GM21576 (cell line): ENCODE results near the gene TOR1AIP1.

Experiments
- ATAC-seq: cut with Tn5 transposase; IDR thresholded peaks from one replicate; pipeline ENCODE4 v1.9.1; 2021; ENCODE audit warnings: mild to moderate bottlenecking, moderate library complexity; ENCODE audit not compliant: unreplicated experiment

TOR1AIP1 gene

GRCh38 chr1:179881642-179882252 is 338 bp upstream of the TOR1AIP1 start:
- ATAC-seq, result peak; percentile 0

DNA sequence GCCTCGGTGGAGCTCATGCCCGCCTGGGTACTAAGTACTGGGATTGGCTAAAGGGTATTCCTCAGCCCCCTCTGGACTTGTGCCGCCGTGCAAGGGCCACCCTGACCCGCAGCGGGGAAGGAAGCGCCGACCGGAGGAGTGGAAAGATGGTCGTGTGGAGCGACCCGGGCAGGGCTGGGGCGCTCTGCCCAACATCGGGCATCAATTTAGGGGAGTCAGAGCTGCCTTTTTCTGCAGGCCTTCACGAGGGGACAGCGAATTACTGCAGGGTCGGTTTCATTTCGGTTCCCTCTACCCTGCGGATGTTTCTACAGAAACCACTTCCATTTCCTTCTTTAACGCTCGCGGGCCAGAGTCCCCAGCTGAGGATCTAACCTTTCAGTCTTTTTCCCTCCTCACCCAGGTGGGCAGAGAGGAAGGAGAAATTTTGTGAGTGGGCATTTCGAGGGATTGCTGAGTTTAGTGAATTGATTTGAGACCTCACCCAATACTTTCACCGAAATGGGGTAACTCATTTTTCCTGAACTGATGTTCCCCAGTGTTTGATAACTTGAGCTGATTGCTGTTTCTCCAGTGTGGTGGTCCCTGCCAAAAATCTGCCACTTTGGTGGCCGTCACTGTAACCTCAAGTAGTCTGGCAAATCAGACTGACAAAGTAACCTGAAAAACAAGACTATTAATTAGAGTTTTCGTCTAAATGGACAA is 1.1 kb downstream of the TOR1AIP1 start:
- ATAC-seq, result peak; percentile 23

DNA sequence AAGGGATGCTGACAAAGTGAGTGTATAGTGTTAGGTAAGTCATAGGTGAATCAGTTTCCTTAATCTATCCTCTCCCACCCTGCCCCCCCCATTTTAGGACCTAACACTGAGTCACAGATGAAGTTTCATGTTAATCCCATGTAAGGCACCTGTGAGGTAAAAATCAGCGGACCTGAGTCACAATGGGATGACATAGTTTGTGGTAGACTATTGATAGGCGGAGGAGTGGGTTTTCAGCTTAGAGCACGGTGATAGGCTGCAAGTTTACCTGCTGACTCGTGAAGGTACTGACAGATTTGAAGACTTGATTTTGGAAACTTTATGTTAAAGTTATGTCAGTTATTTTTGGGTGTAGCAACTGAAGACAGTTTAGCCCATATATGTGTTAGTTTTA is 1.7 kb downstream of the TOR1AIP1 start:
- ATAC-seq, result peak; percentile 30

GRCh38 chr1:179888071-179888470 is 6.0 kb downstream of the TOR1AIP1 start:
- no peak for ATAC-seq

- ATAC-seq, result no peak
Observed at GRCh38 chr1:179889589-179889988, 7.5 kb downstream of the TOR1AIP1 start.

DNA sequence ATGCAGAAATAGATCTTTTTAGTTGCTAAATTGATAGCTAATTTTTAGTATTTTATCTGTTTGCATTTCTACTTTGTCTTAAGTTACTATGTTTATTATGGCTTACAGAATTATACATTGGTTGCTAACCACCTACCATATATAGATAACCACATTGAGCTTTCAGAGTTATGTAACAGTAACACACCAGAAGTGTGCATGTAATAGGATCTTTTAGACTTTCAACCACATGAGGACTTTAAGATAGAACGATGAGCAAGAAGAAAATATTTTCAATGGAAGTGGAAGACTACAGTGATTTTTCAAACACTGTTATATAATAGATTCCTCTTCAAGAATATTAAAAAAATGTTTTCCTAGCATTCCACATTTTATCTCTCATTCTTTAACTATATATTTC is 28.8 kb downstream of the TOR1AIP1 start:
- ATAC-seq, result no peak

GRCh38 chr1:179911812-179912211 is 29.7 kb downstream of the TOR1AIP1 start:
- no peak for ATAC-seq

- ATAC-seq, result no peak
Observed at GRCh38 chr1:179917601-179918429, 35.7 kb downstream of the TOR1AIP1 start.

- no peak for ATAC-seq
Observed at GRCh38 chr1:179921472-179921871, 39.4 kb downstream of the TOR1AIP1 start.

DNA sequence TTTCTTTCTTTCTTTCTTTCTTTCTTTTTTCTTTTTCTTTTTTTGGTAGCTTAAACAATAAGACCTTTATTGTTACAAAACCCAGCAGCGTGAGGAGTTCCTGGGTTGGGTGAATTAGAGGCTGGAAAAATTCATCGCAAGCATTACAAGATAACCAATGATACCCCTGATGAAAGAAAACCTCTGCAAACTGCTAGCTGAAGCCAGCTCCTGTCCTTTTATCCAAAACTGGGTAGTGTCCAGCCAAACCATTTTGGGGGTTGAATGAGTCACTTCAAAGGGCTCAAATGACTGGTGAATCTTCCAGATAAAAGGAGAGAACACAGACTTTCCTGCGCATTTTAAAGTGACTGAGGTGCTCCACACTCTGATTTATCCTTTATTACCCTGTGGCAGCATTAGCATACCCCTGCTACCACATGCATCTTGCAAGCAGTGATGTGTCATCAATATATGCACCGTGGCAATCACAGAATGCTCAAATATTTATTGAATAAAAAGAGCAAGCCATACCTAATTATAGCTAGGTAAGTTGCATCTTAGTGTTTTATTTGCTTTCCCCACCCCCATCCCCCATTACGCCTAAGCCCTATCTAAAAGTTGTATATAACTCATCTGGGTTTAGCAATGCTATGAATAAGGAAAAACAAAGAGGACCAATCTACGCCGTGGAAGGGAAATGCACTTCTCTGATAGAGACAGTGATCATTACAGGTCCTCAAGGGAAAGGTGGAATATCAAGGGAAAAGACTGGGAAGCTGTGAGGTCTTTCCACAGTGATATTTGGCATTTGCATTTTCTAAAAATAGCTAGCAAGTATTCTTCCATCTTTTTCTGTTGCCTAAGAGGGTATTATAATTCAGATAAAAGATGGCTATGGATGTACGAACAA is 40.1 kb downstream of the TOR1AIP1 start:
- no peak for ATAC-seq

GRCh38 chr1:179923029-179923428 is 40.9 kb downstream of the TOR1AIP1 start:
- no peak for ATAC-seq

GRCh38 chr1:179924268-179924667 is 42.2 kb downstream of the TOR1AIP1 start:
- ATAC-seq, result no peak

DNA sequence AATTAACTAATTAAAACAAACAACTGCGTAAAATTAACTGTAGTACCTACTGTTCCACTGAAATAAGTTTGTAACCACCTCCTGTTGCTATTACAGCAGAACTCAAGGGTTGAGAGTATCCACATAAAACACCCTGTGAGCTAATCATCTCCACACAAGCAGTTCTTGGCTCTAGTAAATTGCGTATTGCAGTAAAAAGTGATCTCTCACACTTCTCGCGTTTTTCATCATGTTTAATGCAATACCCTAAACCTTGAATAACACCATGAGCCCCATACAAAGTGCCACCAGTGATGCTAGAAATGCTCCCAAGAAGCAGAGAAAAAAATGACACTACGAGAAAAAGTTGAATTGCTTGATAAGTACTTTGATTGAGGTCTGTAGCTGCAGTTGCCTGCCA is 43.2 kb downstream of the TOR1AIP1 start:
- no peak for ATAC-seq

DNA sequence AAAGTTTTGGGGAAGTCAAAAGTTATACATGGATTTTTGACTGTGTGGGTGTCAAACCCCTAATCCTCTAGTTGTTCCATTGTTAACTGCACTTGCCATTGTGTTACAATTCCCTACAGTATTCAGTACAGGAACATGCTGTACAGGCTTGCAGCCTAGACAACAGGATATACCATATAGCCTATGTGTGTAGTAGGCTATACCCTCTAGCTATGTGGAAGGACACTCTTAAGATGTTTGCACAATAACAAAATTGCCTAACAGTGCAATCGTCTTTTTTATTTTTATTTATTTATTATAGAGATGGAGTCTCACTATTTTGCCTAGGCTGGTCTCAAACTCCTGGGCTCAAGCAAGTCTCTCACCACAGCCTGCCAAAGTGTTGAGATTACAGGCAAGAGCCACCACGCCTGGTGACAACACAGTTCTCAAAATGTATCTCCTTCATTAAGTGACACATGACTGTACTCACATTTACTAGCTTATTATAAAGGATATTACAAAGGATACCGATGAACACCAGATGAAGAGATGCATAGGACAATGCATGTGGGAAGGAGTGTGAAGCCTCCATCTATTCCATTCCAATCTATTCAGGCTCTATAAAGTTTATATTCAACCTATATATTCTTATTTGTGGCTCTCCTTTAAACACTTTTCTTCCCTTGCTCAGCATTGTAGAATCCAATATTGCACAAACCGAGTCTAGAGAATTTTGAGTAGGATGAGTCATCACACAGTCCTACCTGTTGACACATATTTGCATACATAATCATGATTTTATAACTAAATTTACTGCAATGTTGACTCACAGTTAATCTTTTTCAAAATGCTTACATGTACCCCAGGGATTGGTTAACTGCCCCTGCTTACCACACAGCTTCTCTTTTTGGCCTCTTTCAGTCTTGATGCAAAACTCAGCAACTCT is 44.1 kb downstream of the TOR1AIP1 start:
- ATAC-seq, result no peak

- no peak for ATAC-seq
Observed at GRCh38 chr1:179926850-179927205, 44.7 kb downstream of the TOR1AIP1 start.

DNA sequence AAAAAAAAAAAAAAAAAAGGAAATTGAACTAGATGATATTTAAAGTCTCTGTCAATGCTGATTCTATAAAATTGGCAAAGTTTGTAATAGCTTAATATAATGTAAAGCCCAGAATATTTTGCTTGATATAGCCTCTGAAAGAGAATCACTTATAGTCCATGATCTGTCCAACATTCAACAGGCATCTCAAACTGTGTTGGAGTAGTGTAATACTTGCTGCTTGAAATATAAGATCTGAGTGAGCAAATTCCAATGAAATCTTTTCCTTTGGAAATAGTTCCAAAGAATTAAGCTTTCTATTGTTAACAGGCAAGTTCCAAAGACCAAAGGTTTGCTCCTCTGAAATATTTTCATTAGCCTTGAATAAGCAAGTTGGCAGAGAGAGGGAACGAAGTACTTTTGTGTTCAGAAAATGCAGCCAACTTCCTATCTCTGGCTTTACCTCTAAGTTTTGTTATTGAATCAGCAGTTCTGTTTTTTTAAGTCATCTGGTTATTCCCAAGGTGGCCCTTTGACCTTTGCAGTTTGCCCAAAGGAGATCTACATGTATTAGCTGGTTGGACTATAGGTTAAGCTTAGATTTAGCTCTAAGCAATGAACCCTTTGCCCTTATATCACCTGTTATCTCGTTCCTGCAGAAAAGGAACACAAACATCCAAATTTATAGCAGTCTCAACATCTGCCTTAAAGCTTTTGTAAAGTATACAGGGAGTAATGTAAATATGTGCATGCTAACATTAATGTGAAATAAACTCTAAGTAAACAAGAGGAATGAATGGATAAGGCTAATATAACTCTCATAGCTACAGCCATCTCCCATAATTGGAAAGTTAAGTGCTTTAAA is 48.1 kb downstream of the TOR1AIP1 start:
- ATAC-seq, result no peak

DNA sequence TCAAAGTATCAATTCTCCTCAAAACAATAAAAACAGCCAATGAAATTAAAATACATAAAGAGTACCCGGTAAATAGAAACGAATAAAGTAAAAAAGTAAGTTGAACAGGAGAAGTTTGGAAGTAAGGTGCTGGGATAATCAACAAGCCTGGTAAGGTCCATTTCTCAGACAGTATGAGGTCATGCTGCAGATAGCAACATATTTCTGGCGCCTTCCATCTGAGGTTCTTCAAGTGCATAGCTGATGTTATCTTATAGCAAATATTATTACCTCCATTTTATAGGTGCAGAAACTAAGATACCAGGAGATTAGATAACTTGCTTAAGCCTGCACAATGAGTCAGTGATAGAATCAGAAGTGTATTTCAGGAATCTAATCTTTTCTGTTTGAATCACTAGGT is 48.8 kb downstream of the TOR1AIP1 start:
- ATAC-seq, result no peak

DNA sequence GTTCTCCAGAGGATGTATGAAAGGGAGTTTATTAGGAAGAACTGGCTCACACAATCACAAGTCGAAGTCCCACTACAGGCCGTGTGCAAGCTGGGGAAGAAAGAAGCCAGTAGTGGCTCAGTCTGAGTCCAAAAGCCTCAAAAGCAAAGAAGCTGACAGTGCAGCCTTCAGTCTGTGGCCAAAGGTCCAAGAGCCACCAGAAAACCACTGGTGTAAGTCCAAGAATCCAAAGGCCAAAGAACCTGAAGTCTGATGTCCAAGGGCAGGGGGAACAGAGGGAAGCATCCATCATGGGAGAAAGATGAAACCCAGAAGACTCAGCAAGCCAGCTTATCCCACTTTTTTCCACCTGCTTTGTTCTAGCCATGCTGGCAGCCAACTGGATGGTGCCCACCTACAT is 51.1 kb downstream of the TOR1AIP1 start:
- ATAC-seq, result no peak

DNA sequence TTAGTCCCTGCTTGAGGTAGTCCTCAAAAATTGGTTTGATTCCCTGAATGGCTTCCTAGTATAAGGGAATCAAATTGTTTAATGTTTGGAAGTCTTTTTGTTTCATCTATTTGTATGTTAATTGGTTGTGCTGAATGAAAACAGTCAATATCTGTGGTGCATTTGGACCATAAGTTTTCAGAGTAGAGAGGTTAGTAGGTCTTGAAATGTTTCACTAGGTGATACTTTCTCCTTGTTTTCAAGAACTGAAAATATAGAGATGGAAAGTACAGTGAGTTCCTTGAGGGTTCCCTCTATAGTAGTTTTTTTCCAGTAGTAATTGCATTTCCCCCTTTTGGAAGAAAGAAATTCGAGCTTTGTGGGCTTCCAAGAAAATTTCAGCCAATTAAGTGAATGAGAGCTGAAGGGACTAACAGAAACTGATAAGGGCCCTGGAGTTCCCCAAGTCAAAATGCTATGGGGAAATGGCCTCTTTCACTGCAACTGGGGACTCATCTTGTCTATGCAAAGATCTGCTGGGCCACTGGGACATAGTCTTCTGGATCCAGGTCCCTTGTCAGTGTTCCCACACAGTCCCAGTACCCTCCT is 53.9 kb downstream of the TOR1AIP1 start:
- ATAC-seq, result no peak
